Measurements from ENCODE around the gene UBIAD1.
A peak's percentile ranks its signal among the peaks of the same experiment; 100 is the strongest.

The UBIAD1 gene

GRCh38 chr1:11272832-11273594 is at the start of gene UBIAD1:
Gene UBIAD1 (plus strand): TSS chr1:11273198. CDS start chr1:11273532, 334 bp downstream.
- H3K4me3 ChIP-seq (ENCODE audit: low read depth, low read length): peak within 1 kb of the TSS; percentile 89
- no peak for TF ChIP-seq CTCF (IDR thresholded peaks at IDR 0.05; ENCODE audit: insufficient read depth, low read length, missing control alignments)
- no peak for DNase-seq (ENCODE audit: low read depth, low spot score)
- ChIA-PET CTCF (interaction anchor here (0.7 to 1.8 kb wide), 4 partner anchors 10 to 369 kb away, joined by 3 to 9 read pairs (median 4); partner anchors contain the start of gene MTOR), POLR2A (interaction anchor here (0.8 kb wide), 1 partner anchor 10 kb away, joined by 4 read pairs; the partner anchor contains the start of gene MTOR)

GRCh38 chr1:11227106-11228077 is 45.6 kb upstream of the UBIAD1 start:
- no peak for TF ChIP-seq CTCF (IDR thresholded peaks at IDR 0.05; ENCODE audit: insufficient read depth, low read length, missing control alignments)
- no peak for DNase-seq (ENCODE audit: low read depth, low spot score)
- CTCF ChIA-PET: interaction anchor here (0.7 to 8.6 kb wide), 5 partner anchors 11 to 416 kb away, joined by 3 to 70 read pairs (median 5); no protein-coding TSS in a partner anchor
- H3K4me3 ChIP-seq (ENCODE audit: low read depth, low read length): no peak overlapping the region
- POLR2A ChIA-PET: interaction anchor here (0.6 kb wide), 1 partner anchor 150 kb away, joined by 3 read pairs; no protein-coding TSS in a partner anchor

GRCh38 chr1:11229203-11229602 is 43.8 kb upstream of the UBIAD1 start:
- no peak for TF ChIP-seq CTCF (IDR thresholded peaks at IDR 0.05; ENCODE audit: insufficient read depth, low read length, missing control alignments)
- CTCF ChIA-PET: interaction anchor here (1.1 to 8.6 kb wide), 2 partner anchors 12 to 415 kb away, joined by 4 to 70 read pairs; no protein-coding TSS in a partner anchor
- H3K4me3 ChIP-seq (ENCODE audit: low read depth, low read length): no peak overlapping the region
- no peak for DNase-seq (ENCODE audit: low read depth, low spot score)
- POLR2A ChIA-PET: no interaction called here

- no peak for TF ChIP-seq CTCF (IDR thresholded peaks at IDR 0.05; ENCODE audit: insufficient read depth, low read length, missing control alignments)
- ChIA-PET POLR2A (interaction anchor here (0.5 kb wide), 1 partner anchor 426 kb away, joined by 3 read pairs; no protein-coding TSS in a partner anchor), CTCF (interaction anchor here (0.6 to 16.2 kb wide), 5 partner anchors 8 to 410 kb away, joined by 4 to 456 read pairs (median 17); no protein-coding TSS in a partner anchor)
- H3K4me3 ChIP-seq (ENCODE audit: low read depth, low read length): no peak overlapping the region
- no peak for DNase-seq (ENCODE audit: low read depth, low spot score)
Measured at GRCh38 chr1:11233208-11233607, 39.8 kb upstream of the UBIAD1 start.

- H3K4me3 ChIP-seq (ENCODE audit: low read depth, low read length): no peak overlapping the region
- DNase-seq (ENCODE audit: low read depth, low spot score): no peak
- TF ChIP-seq CTCF (IDR thresholded peaks at IDR 0.05; ENCODE audit: insufficient read depth, low read length, missing control alignments): no peak
- CTCF ChIA-PET: interaction anchor here (0.8 to 16.2 kb wide), 4 partner anchors 12 to 406 kb away, joined by 3 to 456 read pairs (median 6); no protein-coding TSS in a partner anchor
- POLR2A ChIA-PET: no interaction called here
Measured at GRCh38 chr1:11237356-11237755, 35.6 kb upstream of the UBIAD1 start.

Data from AG04449 (cell line).